A549 treated with GW870086 at 1 μM for 4 hours (cell line): ENCODE measurements around the gene ATRIP. TPM values are rescaled to one million over a fixed set of nuclear protein-coding genes. Genes with fewer than 3 reads are reported as not detected.

Experiments
- total RNA-seq: library from RNA; stranded (reverse); fragments of 200-300 nt; extraction: Qiagen RNA extraction; gene quantifications from 5 replicates; pipeline ENCODE4 v1.2.3, GENCODE V29; 2022; ENCODE audit warnings: low read depth

Gene ATRIP
- 7.9 to 10.4 TPM (median 8.4 TPM) in 5 replicates for total RNA-seq

DNA sequence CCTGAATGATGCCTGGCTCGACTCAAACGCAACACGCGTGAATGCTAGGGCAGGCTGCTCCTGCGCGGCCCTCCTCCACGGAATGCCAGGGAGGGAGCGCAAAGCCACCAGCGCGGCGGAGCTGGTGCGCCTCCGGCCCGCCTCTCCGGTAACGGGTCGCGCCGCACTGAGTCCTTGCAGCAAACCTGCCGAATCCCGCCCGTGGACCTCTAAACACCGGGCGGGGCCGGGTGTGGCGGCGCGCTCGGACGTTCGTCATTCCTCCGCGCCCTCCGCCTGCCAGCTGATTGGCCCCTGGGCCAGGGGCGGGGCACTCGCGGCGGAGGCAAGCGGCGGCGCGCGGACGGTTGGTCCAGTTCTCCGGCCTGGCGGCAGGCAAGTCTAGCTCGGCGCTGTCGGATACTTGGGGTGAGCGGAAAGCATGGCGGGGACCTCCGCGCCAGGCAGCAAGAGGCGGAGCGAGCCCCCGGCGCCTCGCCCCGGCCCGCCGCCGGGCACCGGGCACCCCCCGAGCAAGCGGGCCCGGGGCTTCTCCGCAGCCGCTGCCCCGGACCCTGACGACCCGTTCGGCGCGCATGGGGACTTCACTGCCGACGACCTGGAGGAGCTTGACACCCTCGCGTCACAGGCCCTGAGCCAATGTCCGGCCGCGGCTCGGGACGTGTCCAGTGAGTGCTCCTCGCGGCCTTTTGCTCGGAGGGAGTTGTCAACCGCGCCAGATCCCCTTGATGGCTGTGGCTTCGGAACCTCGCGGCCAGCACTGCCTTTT is at the start of gene ATRIP:
Gene ATRIP (plus strand): TSS at position 313 of the 769 bp plus-strand sequence. CDS start 109 bp downstream, at position 422.

DNA sequence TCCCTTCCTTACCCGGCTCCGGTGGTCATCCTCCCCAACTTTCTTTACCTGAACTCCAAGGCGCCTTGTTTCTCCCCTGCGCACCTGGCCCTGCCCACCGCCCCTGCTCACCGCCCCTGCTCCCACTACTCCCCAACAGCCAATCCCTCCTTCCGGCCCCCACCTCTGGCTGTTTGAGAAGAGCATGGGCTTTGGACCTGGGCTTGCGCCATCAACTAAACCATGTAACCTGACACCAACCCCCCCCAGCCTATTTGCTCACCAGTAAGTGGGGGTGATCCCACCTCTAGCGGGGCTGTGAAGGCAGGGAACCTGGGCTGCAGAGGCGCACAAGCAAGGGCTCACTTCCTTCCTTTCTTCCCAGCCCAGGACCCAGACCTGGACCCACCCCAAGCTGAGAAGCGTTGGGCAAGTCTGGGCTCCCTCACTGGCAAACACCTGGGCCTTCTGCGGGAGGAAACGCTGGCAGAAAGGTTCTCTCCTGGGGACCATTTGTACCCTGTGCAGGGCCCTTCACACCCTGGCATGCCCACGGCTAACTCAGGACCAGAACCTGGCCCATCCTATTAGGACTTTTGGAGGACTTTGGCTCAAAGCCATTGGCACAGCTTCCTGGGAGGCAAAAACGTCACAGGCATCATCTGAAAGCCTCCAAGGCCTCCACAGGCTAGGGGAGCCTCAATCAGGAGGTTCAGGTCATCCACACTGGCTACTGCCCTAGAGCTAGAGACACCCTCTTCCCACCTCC is 16.4 kb upstream of the ATRIP start, which contains the start of gene PLXNB1:
Gene PLXNB1 (minus strand): TSS at position 127 of the 748 bp plus-strand sequence. CDS start 5,475 bp downstream, outside the sequence.

DNA sequence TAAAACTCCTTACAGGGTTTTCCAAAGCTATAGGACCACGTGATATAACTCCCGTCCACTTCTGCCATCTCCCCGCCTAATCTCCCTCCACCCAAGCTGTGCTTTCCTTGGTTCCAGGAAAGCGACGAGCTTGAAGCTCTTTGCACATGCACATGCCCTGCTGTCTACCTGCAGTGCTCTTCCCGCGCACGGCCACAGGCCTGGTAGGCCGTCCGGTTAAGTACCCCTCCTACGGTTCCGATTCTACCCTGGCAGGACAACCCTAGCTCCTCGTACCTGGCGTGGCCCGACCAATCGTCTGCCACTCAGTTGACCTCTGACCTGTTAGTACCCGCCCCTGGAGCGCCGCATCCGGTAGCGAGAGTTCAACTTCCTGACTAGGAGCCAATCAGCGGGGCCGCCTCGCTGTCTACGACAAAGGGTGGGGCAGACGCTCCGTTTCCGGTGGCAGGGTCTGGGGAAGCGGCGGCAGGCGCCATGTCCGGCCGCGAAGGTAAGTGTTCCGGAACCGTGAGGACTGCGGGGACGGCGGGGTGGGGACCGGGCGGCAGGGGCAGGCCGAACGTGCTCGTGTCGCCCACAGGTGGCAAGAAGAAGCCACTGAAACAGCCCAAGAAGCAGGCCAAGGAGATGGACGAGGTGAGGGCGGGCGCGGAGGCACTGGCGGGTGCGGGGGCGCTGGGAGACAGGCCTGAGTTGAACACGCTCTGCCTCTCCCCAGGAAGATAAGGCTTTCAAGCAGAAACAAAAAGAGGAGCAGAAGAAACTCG is 6.5 kb upstream of the ATRIP start, which contains the start of the genes CCDC51 and TMA7:
Gene CCDC51 (minus strand): TSS at position 300 of the 770 bp plus-strand sequence. CDS start 4,991 bp downstream, outside the sequence.
Gene TMA7 (plus strand): TSS at position 438 of the 770 bp plus-strand sequence. CDS start 40 bp downstream, at position 478.

DNA sequence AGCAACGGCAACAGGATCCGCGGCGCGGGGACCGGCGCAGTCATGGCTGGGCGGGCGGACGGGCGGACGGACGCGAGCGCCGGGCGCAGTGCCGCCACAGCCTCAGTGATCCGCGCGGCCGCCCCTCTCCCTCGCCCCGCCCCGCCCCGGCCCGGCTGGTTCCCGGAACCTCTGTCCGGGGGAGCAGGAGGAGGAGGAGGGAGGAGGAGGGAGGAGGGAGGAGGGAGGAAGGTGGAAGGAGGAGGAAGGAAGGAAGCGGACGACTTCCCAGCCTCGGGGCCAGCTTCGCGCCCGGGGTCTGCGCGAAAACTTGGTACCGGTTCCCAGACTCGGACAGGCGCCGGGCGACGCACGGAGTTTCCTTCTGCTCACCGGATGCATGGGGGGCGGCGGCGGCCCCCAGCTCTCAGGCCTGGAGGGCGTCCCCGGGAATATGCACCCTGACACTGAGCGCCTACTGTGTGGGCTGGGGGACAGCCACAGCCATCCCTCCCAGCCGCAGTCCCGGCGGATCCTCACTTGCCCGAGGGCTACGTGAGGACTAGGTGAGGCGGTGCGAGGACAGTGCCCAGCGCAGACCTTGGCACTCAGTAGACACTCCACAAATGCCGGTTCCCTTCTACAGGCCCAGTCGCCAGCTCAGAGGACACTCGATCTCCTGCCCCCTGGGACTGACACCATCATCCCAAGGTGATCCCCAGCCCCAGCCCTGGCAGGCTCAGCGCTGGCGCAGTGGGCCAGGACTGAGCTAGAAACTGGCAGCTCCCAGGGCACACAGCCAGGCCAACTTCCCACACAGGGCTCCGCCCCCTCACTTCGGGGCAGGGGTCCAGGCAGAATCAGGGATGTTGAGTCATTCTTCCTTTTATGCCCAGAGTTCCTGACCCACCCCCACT is 57.8 kb downstream of the ATRIP start, which contains the start of gene SHISA5:
Gene SHISA5 (minus strand): TSS at position 124 of the 896 bp plus-strand sequence. CDS start 80 bp downstream, at position 44.

Other genes starting within 250 kb of the ATRIP start
- not detected in 5 replicates for gene CAMP, start 223.2 kb upstream of the ATRIP start, total RNA-seq
- gene ZNF589, start 205.6 kb upstream of the ATRIP start, total RNA-seq = 2.3 to 2.7 TPM (median 2.5 TPM) in 5 replicates
- 21.6 to 28.9 TPM (median 22.7 TPM) in 5 replicates for gene NME6, start 145.4 kb upstream of the ATRIP start, total RNA-seq
- not detected in 5 replicates for gene SPINK8, start 113.1 kb upstream of the ATRIP start, total RNA-seq
- gene FBXW12, start 74.5 kb upstream of the ATRIP start, total RNA-seq = not detected in 5 replicates
- gene PLXNB1, start 16.7 kb upstream of the ATRIP start, total RNA-seq = 14.6 to 17.8 TPM (median 16.9 TPM) in 5 replicates
- gene CCDC51, start 6.6 kb upstream of the ATRIP start, total RNA-seq = 25.3 to 29.7 TPM (median 26.2 TPM) in 5 replicates
- gene TMA7, start 6.5 kb upstream of the ATRIP start, total RNA-seq = 276 to 367 TPM (median 288 TPM) in 5 replicates
- 95.8 to 129 TPM (median 122 TPM) in 5 replicates for gene SHISA5, start 57.4 kb downstream of the ATRIP start, total RNA-seq
- gene PFKFB4, start 110.1 kb downstream of the ATRIP start, total RNA-seq = 9.0 to 14.2 TPM (median 13.2 TPM) in 5 replicates
- gene UCN2, start 117.0 kb downstream of the ATRIP start, total RNA-seq = 8.0 to 10.3 TPM (median 8.5 TPM) in 5 replicates
- 138 to 185 TPM (median 169 TPM) in 5 replicates for gene COL7A1, start 148.6 kb downstream of the ATRIP start, total RNA-seq
- gene UQCRC1, start 162.9 kb downstream of the ATRIP start, total RNA-seq = 162 to 219 TPM (median 177 TPM) in 5 replicates
- gene TMEM89, start 175.0 kb downstream of the ATRIP start, total RNA-seq = not detected in 5 replicates
- 14.3 to 19.9 TPM (median 17.5 TPM) in 5 replicates for gene SLC26A6, start 188.7 kb downstream of the ATRIP start, total RNA-seq
- 3.1 to 4.8 TPM (median 4.0 TPM) in 5 replicates for gene CELSR3, start 216.1 kb downstream of the ATRIP start, total RNA-seq
- gene NCKIPSD, start 239.2 kb downstream of the ATRIP start, total RNA-seq = 7.4 to 9.7 TPM (median 8.5 TPM) in 5 replicates